CD14-positive monocyte (primary cell): ENCODE results near the gene LENG1. TPM values are rescaled to one million over a fixed set of nuclear protein-coding genes. Genes with fewer than 3 reads are reported as not detected.
A peak's percentile ranks its signal among the peaks of the same experiment; 100 is the strongest.

Source experiments
- DNase-seq, 3 donors: peaks; one replicate each; pipeline ENCODE4 v3.0.0-alpha.2; 2011 to 2022
- H2AFZ ChIP-seq: 2 replicates; pipeline ENCODE4 v1.6.0; 2012; ENCODE audit warnings: mild to moderate bottlenecking, low read depth, low read length, inconsistent platforms; ENCODE audit not compliant: insufficient read depth, poor library complexity, severe bottlenecking
- H3K27ac ChIP-seq, 2 donors: 1 replicate in 1 of 2; 2 replicates in 1 of 2; pipeline ENCODE4 v1.5.1; 2012 to 2013; ENCODE audit warnings: low read length in 2 of 2, control low read depth in 1 of 2, inconsistent platforms in 1 of 2, low read depth in 1 of 2, mild to moderate bottlenecking in 1 of 2
- H3K27me3 ChIP-seq, 2 donors: one replicate each; pipeline versions ENCODE4 v1.6.0 to v1.6.1; 2011 to 2013; ENCODE audit warnings: low read length in 2 of 2; ENCODE audit not compliant: control insufficient read depth in 2 of 2, insufficient read depth in 2 of 2
- H3K36me3 ChIP-seq, 2 donors: replicated peaks in 1 of 2; 1 replicate in 1 of 2; 2 replicates in 1 of 2; pipeline versions ENCODE4 v1.5.1 to v1.6.1; 2012 to 2013; ENCODE audit warnings: low read length in 2 of 2, control low read depth in 1 of 2, inconsistent platforms in 1 of 2, mild to moderate bottlenecking in 1 of 2; ENCODE audit not compliant: insufficient read depth in 2 of 2, control insufficient read depth in 1 of 2
- H3K4me1 ChIP-seq, 2 donors: 1 replicate in 1 of 2; 2 replicates in 1 of 2; pipeline versions ENCODE4 v1.5.1 to v1.6.1; 2012 to 2013; ENCODE audit warnings: low read length in 2 of 2, control low read depth in 1 of 2, inconsistent platforms in 1 of 2, mild to moderate bottlenecking in 1 of 2, moderate library complexity in 1 of 2; ENCODE audit not compliant: insufficient read depth in 2 of 2, control insufficient read depth in 1 of 2
- H3K4me2 ChIP-seq: replicated peaks from 2 replicates; pipeline ENCODE3; 2012; ENCODE audit warnings: low read length, moderate library complexity, mild to moderate bottlenecking; ENCODE audit not compliant: poor library complexity, severe bottlenecking; ENCODE audit errors: extremely low read depth
- H3K4me3 ChIP-seq, 3 experiments: fragments of 200-600 bp in 1 of 3; sonication (generic) in 1 of 3; replicated peaks in 1 of 3; 1 replicate in 2 of 3; 2 replicates in 1 of 3; pipeline ENCODE4 v1.5.1; 2011 to 2013; ENCODE audit warnings: low read length in 3 of 3, mild to moderate bottlenecking in 3 of 3, control low read depth in 2 of 3, low read depth in 2 of 3, inconsistent platforms in 1 of 3, moderate library complexity in 1 of 3
- H3K79me2 ChIP-seq: 2 replicates; pipeline ENCODE4 v1.6.0; 2012; ENCODE audit warnings: mild to moderate bottlenecking, control low read depth, inconsistent platforms, low read length, moderate library complexity; ENCODE audit not compliant: insufficient read depth
- H3K9ac ChIP-seq: 2 replicates; pipeline ENCODE4 v1.6.0; 2017; ENCODE audit warnings: low read length, mild to moderate bottlenecking; ENCODE audit not compliant: insufficient read depth, poor library complexity, severe bottlenecking
- H3K9me3 ChIP-seq, 2 donors: replicated peaks in 1 of 2; 1 replicate in 1 of 2; 2 replicates in 1 of 2; pipeline versions ENCODE4 v1.5.1 to v1.6.1; 2012 to 2013; ENCODE audit warnings: low read length in 2 of 2, control low read depth in 1 of 2; ENCODE audit not compliant: control insufficient read depth in 1 of 2, insufficient read depth in 1 of 2
- H4K20me1 ChIP-seq: 2 replicates; pipeline ENCODE4 v1.6.0; 2012; ENCODE audit warnings: mild to moderate bottlenecking, low read length, control low read depth, moderate library complexity; ENCODE audit not compliant: insufficient read depth
- H3K27ac Mint-ChIP-seq, 7 donors: one replicate each; pipeline ENCODE4 v1.8.0; 2020; ENCODE audit warnings: mild to moderate bottlenecking in 7 of 7, mixed read lengths in 7 of 7, moderate library complexity in 6 of 7, inconsistent platforms in 2 of 7
- H3K27me3 Mint-ChIP-seq, 3 donors: one replicate each; pipeline ENCODE4 v1.8.0; 2021 to 2022; ENCODE audit warnings: low read depth in 3 of 3, mild to moderate bottlenecking in 3 of 3, mixed read lengths in 3 of 3, moderate library complexity in 3 of 3, inconsistent platforms in 1 of 3
- H3K36me3 Mint-ChIP-seq, 2 donors: one replicate each; pipeline ENCODE4 v1.8.0; 2020; ENCODE audit warnings: mixed read lengths in 2 of 2, inconsistent platforms in 1 of 2, mild to moderate bottlenecking in 1 of 2
- H3K4me1 Mint-ChIP-seq: one replicate; pipeline ENCODE4 v1.8.0; 2020; ENCODE audit warnings: mild to moderate bottlenecking, mixed read lengths
- H3K4me3 Mint-ChIP-seq, 2 donors: one replicate each; pipeline ENCODE4 v1.8.0; 2020; ENCODE audit warnings: mild to moderate bottlenecking in 2 of 2, mixed read lengths in 2 of 2, moderate library complexity in 1 of 2
- H3K9me3 Mint-ChIP-seq, 7 donors: one replicate each; pipeline ENCODE4 v1.8.0; 2020 to 2022; ENCODE audit warnings: mixed read lengths in 7 of 7, mild to moderate bottlenecking in 6 of 7, moderate library complexity in 6 of 7, inconsistent platforms in 2 of 7
- CTCF ChIP-seq: fragments of 200-600 bp; IDR thresholded peaks from one replicate; pipeline ENCODE4 v1.8.0; 2022; ENCODE audit warnings: antibody characterized with exemption, mild to moderate bottlenecking
- WGBS: methylation state at CpG from one replicate; pipeline ENCODE4 v1.1.5; 2013; ENCODE audit warnings: missing lambda C conversion rate; ENCODE audit not compliant: insufficient coverage; 5-methylcytosine and 5-hydroxymethylcytosine counted together
- intact Hi-C, 2 donors: fragments of 100-400 bp; cut with micrococcal nuclease; formaldehyde crosslinking; loops; one replicate each; pipeline versions ENCODE4 v1.15.0 to v1.15.1; 2023
- polyA plus RNA-seq, 3 donors: library from polyadenylated mRNA; depleted of rRNA in 1 of 3; unstranded in 2 of 3; stranded (reverse) in 1 of 3; fragments of 300-500 nt in 2 of 3; fragments of >200 nt in 1 of 3; fragmentation: Illumina TruSeq in 2 of 3; gene quantifications; 1 replicate in 2 of 3; 2 replicates in 1 of 3; pipeline ENCODE4 v1.2.3, GENCODE V29; 2012 to 2021

The LENG1 gene
- polyA plus RNA-seq, 3 donors = 3.4 to 5.4 (median 4.2) TPM

- no peak overlapping the region for H3K4me3 Mint-ChIP-seq
- peaks cover 88% of the 10 kb centered on the region for H4K20me1 ChIP-seq
- no peaks in the 10 kb centered on the region for H3K9me3 ChIP-seq
- peaks cover 17% of the 10 kb centered on the region for H3K4me1 Mint-ChIP-seq
- no peaks in the 10 kb centered on the region for H3K9me3 Mint-ChIP-seq
- H3K27me3 ChIP-seq = no peaks in the 10 kb centered on the region
- H3K4me1 ChIP-seq = peaks cover 13 to 16% of the 10 kb centered on the region in 2 donors
- intact Hi-C loops = no loop called here
- peaks cover 34% of the 10 kb centered on the region for H3K79me2 ChIP-seq
- no peak overlapping the region for H3K9ac ChIP-seq
- H3K27ac Mint-ChIP-seq = peak overlapping the region in 3 of 7 donors; percentile 41 to 56 (median 50)
- H2AFZ ChIP-seq = no peak overlapping the region
- H3K36me3 ChIP-seq = peaks cover 77 to 83% of the 10 kb centered on the region in 2 donors
- peak overlapping the region in 1 of 2 donors; percentile 20 for H3K27ac ChIP-seq
- no peak overlapping the region for H3K4me2 ChIP-seq
- H3K27me3 Mint-ChIP-seq = peaks cover 0 to 2% (median 2%) of the 10 kb centered on the region in 3 donors
- H3K36me3 Mint-ChIP-seq = peaks cover 69 to 80% of the 10 kb centered on the region in 2 donors
- H3K4me3 ChIP-seq = no peak overlapping the region
- 61% methylated on average over 12 of the region's 18 CpGs for WGBS
- no peak for TF ChIP-seq CTCF
- no peak for DNase-seq
Observed at GRCh38 chr19:54154603-54155345, 4.7 kb downstream of the LENG1 start.

- H3K27ac Mint-ChIP-seq = peak overlapping the region in 3 of 7 donors; percentile 15 to 56 (median 42)
- peaks cover 9 to 10% of the 10 kb centered on the region in 2 donors for H3K4me1 ChIP-seq
Observed at GRCh38 chr19:54153731-54154326, 5.7 kb downstream of the LENG1 start.

More at GRCh38 chr19:54153731-54154326, 5.7 kb downstream of the LENG1 start:
- Histone ChIP-seq H3K36me3 (peaks cover 87 to 93% of the 10 kb centered on the region in 2 donors), H3K9ac (no peak overlapping the region), H3K27me3 (no peaks in the 10 kb centered on the region), H3K27ac (no peak overlapping the region), H2AFZ (no peak overlapping the region), H3K4me3 (no peak overlapping the region), H4K20me1 (peaks cover 87% of the 10 kb centered on the region), H3K4me2 (no peak overlapping the region), H3K9me3 (no peaks in the 10 kb centered on the region), H3K79me2 (peaks cover 29% of the 10 kb centered on the region)
- Mint-ChIP-seq H3K4me1 (peaks cover 14% of the 10 kb centered on the region), H3K36me3 (peaks cover 79 to 90% of the 10 kb centered on the region in 2 donors), H3K9me3 (no peaks in the 10 kb centered on the region), H3K27me3 (peaks cover 0 to 2% (median 0%) of the 10 kb centered on the region in 3 donors), H3K4me3 (no peak overlapping the region)
- DNase-seq = no peak
- intact Hi-C loops = no loop called here
- 91% methylated on average over 8 of the region's 10 CpGs for WGBS
- no peak for TF ChIP-seq CTCF
